GM23248 (cell line): ENCODE results near the gene STRIT1. TPM values are rescaled to one million over a fixed set of nuclear protein-coding genes. Genes with fewer than 3 reads are reported as not detected.

Source experiments
- DNase-seq: peaks from one replicate; pipeline ENCODE4 v3.0.0-alpha.2; 2015
- H2AFZ ChIP-seq: fragments of 200-600 bp; sonication (generic); 2 replicates; pipeline ENCODE4 v1.6.1; 2016; ENCODE audit warnings: antibody characterized with exemption
- H3F3A ChIP-seq: fragments of 200-600 bp; sonication (generic); 2 replicates; pipeline ENCODE4 v1.6.1; 2016; ENCODE audit warnings: mild to moderate bottlenecking, antibody characterized with exemption, mixed run types; ENCODE audit not compliant: insufficient read depth
- H3K27ac ChIP-seq: fragments of 200-600 bp; sonication (generic); 2 replicates; pipeline ENCODE4 v1.5.1; 2016; ENCODE audit warnings: mild to moderate bottlenecking
- H3K27me3 ChIP-seq: fragments of 200-600 bp; sonication (generic); replicated peaks from 2 replicates; pipeline ENCODE4 v1.6.1; 2016; ENCODE audit warnings: mild to moderate bottlenecking; ENCODE audit not compliant: insufficient read depth
- H3K36me3 ChIP-seq: fragments of 200-600 bp; sonication (generic); 2 replicates; pipeline ENCODE4 v1.6.1; 2016; ENCODE audit warnings: low read depth, mild to moderate bottlenecking
- H3K4me1 ChIP-seq: fragments of 200-600 bp; sonication (generic); 2 replicates; pipeline ENCODE4 v1.6.1; 2016; ENCODE audit warnings: mild to moderate bottlenecking; ENCODE audit not compliant: insufficient read depth
- H3K4me2 ChIP-seq: fragments of 200-600 bp; sonication (generic); one replicate; pipeline ENCODE4 v1.6.1; 2016; ENCODE audit warnings: mild to moderate bottlenecking; ENCODE audit not compliant: unreplicated experiment
- H3K4me3 ChIP-seq: fragments of 200-600 bp; sonication (generic); 2 replicates; pipeline ENCODE4 v1.5.1; 2016; ENCODE audit warnings: mild to moderate bottlenecking
- H3K79me2 ChIP-seq: fragments of 200-600 bp; sonication (generic); 2 replicates; pipeline ENCODE4 v1.6.1; 2016; ENCODE audit warnings: mild to moderate bottlenecking; ENCODE audit not compliant: insufficient read depth
- H3K9ac ChIP-seq: fragments of 200-600 bp; sonication (generic); 2 replicates; pipeline ENCODE4 v1.6.1; 2016; ENCODE audit warnings: mild to moderate bottlenecking
- H3K9me2 ChIP-seq: fragments of 200-600 bp; sonication (generic); 2 replicates; pipeline ENCODE4 v1.6.1; 2016; ENCODE audit warnings: mixed run types, mild to moderate bottlenecking, moderate library complexity; ENCODE audit not compliant: insufficient read depth
- H3K9me3 ChIP-seq: fragments of 200-600 bp; sonication (generic); one replicate; pipeline ENCODE4 v1.6.1; 2017; ENCODE audit warnings: low read depth
- H4K20me1 ChIP-seq: fragments of 200-600 bp; sonication (generic); 2 replicates; pipeline ENCODE4 v1.6.0; 2016; ENCODE audit not compliant: insufficient read depth
- EZH2 ChIP-seq: fragments of 200-600 bp; sonication (generic); IDR thresholded peaks from 2 replicates; pipeline ENCODE4 v1.6.1; 2018; ENCODE audit warnings: antibody characterized with exemption, mild to moderate bottlenecking; ENCODE audit not compliant: insufficient read depth, poor library complexity, severe bottlenecking
- EZH2phosphoT487 ChIP-seq: fragments of 200-600 bp; sonication (generic); IDR thresholded peaks from 2 replicates; pipeline ENCODE4 v1.6.1; 2018; ENCODE audit warnings: antibody characterized with exemption, moderate library complexity, mild to moderate bottlenecking, low read depth; ENCODE audit not compliant: insufficient read depth
- WGBS, 2 experiments: methylation state at CpG; one replicate each; pipeline ENCODE4 v1.1.6; 2015 to 2017; ENCODE audit warnings: low lambda C conversion rate in 2 of 2, low coverage in 1 of 2; ENCODE audit errors: missing lambda C conversion rate in 2 of 2; 5-methylcytosine and 5-hydroxymethylcytosine counted together
- in situ Hi-C: fragments of 300-500 bp; cut with MboI; formaldehyde crosslinking; loops from 2 replicates; pipeline ENCODE4 v1.15.0; 2020
- polyA plus RNA-seq: library from polyadenylated mRNA; unstranded; fragments of >200 nt; fragmentation: Nextera tagmentation; extraction: Ambion mirVana; gene quantifications from 2 replicates; pipeline ENCODE4 v1.2.1, GENCODE V29; 2016
- total RNA-seq: library from RNA; depleted of rRNA; stranded (reverse); fragments of >200 nt; shearing (Covaris generic); gene quantifications from 2 replicates; pipeline ENCODE4 v1.2.3, GENCODE V29; 2014

STRIT1 gene
- total and polyA plus RNA-seq, 2 experiments from 2014 or later: not detected

DNA sequence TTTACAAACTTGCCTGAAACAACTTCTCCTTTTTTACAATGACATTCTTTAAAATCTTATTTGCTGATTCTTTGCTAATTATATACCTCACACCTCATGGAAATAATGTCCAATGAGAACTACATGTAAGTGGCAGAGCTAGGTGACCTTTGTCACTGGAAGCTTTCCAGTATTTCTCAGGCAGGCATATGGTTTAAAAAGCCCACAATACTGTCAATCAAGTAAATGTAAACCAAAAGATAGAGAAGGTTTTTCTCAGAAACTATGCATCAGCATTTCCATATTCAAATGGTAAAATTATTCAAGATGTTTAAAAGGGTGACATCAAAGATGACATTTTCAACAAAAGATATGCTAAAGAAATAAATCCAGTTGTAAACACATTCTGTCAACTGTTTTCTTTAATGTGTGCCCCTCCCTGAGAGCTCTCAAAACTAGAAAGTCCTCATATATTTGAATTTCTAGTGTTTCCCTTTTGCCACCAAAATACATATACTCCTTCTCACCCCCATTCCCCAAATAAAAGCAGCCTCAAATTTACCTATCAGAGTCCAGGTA, 10.1 kb upstream of the STRIT1 start:
- Histone ChIP-seq H3K4me3 (no peak overlapping the region), H3K27me3 (no peaks in the 10 kb centered on the region), H3K9ac (no peak overlapping the region), H3K27ac (no peak overlapping the region), H3K4me1 (peaks cover 10% of the 10 kb centered on the region), H2AFZ (no peak overlapping the region), H3F3A (peaks cover 18% of the 10 kb centered on the region; the same call in 1 of the 2 replicates), H3K9me2 (no peaks in the 10 kb centered on the region), H3K36me3 (no peaks in the 10 kb centered on the region), H3K79me2 (no peaks in the 10 kb centered on the region), H4K20me1 (no peaks in the 10 kb centered on the region), H3K4me2 (no peak overlapping the region), H3K9me3 (no peaks in the 10 kb centered on the region)
- in situ Hi-C loops: loop anchor here (25.0 kb wide), 1 partner anchor 966 kb away; no protein-coding TSS in a partner anchor
- TF ChIP-seq EZH2 (no peak), EZH2phosphoT487 (no peak)
- DNase-seq: no peak

DNA sequence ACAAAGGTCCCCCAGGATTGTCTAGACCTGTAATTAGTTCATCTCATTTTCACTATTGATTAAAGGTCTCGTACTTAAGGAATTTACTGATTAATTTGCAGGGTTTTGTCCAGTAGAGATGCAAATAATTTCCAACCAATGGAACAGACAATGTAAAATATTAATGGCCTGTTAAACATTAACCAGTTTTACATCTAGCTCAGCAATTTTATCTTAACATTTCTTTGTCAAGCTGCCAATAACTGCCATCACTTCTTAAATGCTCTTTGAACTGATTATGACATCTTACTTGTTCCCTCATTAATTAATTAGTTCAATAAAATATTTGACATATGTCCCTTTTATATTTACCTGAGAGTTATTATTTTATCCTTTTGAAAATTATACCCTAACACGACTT, 9.4 kb upstream of the STRIT1 start:
- Histone ChIP-seq H3K4me3 (no peak overlapping the region), H2AFZ (no peak overlapping the region), H3K9me3 (no peaks in the 10 kb centered on the region), H3K4me2 (no peak overlapping the region), H3K36me3 (no peaks in the 10 kb centered on the region), H3K9me2 (no peaks in the 10 kb centered on the region), H3F3A (peaks cover 18% of the 10 kb centered on the region; the same call in 1 of the 2 replicates), H3K27me3 (no peaks in the 10 kb centered on the region), H3K4me1 (peaks cover 8% of the 10 kb centered on the region), H3K9ac (no peak overlapping the region), H4K20me1 (no peaks in the 10 kb centered on the region), H3K27ac (peak overlapping the region; percentile 9; the same call in 1 of the 2 replicates), H3K79me2 (no peaks in the 10 kb centered on the region)
- WGBS, 2 experiments: 73 to 74% methylated on average over 2 of the region's 2 CpGs
- no peak for DNase-seq
- in situ Hi-C loops: loop anchor here (25.0 kb wide), 1 partner anchor 966 kb away; no protein-coding TSS in a partner anchor
- no peak for TF ChIP-seq EZH2
- no peak for TF ChIP-seq EZH2phosphoT487

DNA sequence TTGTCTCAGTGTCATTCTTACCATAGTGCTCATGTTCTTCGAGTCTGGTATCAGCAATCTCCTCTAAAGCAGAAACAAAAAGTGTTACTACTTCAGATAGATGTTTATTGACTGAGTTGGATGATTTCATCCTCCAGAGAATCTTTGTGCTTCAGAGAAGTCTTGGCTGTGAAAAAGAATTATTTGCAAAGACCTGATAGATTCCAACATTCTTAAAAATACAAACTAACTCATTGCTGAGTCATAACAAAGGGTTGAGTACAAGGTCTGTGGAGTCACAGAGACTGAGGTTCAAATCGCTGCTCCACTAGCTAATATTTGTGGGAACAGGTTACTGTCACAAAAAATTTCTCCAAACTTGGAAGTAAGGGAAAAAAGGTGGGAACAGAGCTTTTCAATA, 9.0 kb upstream of the STRIT1 start:
- Histone ChIP-seq H3K9me3 (no peaks in the 10 kb centered on the region), H3K9me2 (no peaks in the 10 kb centered on the region), H3K9ac (no peak overlapping the region), H3F3A (peaks cover 18% of the 10 kb centered on the region; the same call in 1 of the 2 replicates), H3K4me2 (no peak overlapping the region), H3K27ac (peak overlapping the region; percentile 9; the same call in 1 of the 2 replicates), H3K4me3 (no peak overlapping the region), H3K27me3 (no peaks in the 10 kb centered on the region), H4K20me1 (no peaks in the 10 kb centered on the region), H3K36me3 (no peaks in the 10 kb centered on the region), H3K79me2 (no peaks in the 10 kb centered on the region), H3K4me1 (peaks cover 8% of the 10 kb centered on the region), H2AFZ (no peak overlapping the region)
- TF ChIP-seq EZH2 (no peak), EZH2phosphoT487 (no peak)
- in situ Hi-C loops: loop anchor here (25.0 kb wide), 1 partner anchor 965 kb away; no protein-coding TSS in a partner anchor
- DNase-seq: peak; percentile 72
- 12 to 18% methylated on average over 2 of the region's 2 CpGs for WGBS, 2 experiments

DNA sequence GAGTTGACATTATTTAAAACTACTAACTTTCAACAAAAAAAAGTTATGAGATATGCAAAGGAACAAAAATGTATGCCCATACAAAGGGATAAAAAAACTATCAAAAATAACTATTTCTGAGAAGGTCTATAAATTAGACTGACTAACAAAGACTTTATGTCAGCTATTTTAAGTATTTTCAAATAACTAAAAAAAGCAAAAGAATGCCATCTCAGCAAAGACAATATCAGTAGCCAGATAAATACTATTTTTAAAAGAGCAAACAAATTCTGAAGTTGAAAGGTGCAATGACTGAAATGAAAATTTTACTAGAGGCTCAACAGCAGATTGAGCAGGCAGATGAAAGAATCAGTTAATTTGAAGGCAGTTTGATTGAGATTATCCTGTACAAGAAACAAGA, 3.6 kb upstream of the STRIT1 start:
- Histone ChIP-seq H3K9me2 (no peaks in the 10 kb centered on the region), H4K20me1 (no peaks in the 10 kb centered on the region), H3K4me2 (no peak overlapping the region), H3K27me3 (no peaks in the 10 kb centered on the region), H3F3A (peaks cover 4% of the 10 kb centered on the region; the same call in 1 of the 2 replicates), H2AFZ (no peak overlapping the region), H3K79me2 (no peaks in the 10 kb centered on the region), H3K9me3 (peaks cover 3% of the 10 kb centered on the region), H3K36me3 (no peaks in the 10 kb centered on the region), H3K27ac (no peak overlapping the region), H3K9ac (no peak overlapping the region), H3K4me1 (peaks cover 2% of the 10 kb centered on the region), H3K4me3 (no peak overlapping the region)
- in situ Hi-C loops: no loop called here
- no peak for DNase-seq
- no peak for TF ChIP-seq EZH2phosphoT487
- TF ChIP-seq EZH2: no peak

DNA sequence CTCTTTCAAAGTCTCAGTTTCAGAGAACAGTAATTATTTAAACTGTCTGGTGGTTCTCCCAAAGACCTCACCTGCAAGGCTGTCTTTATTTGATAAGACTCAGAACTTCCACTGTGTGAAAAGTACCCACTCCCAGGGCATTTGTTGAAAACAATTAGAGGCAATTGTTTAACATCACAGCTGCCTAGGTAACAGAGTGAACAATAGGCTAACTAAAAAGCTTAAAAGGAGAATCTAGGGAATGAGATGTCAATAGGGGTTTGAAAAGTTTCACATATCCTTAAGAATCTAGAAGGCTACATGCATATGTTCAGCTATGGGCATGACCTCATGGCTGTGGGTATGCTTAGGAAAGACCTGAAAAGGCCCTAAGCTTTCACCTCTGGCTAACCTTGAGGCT, 2.9 kb upstream of the STRIT1 start:
- Histone ChIP-seq H4K20me1 (no peaks in the 10 kb centered on the region), H3K27me3 (no peaks in the 10 kb centered on the region), H3F3A (no peaks in the 10 kb centered on the region), H3K9me3 (peaks cover 3% of the 10 kb centered on the region), H3K79me2 (no peaks in the 10 kb centered on the region), H2AFZ (no peak overlapping the region), H3K4me3 (no peak overlapping the region), H3K4me2 (no peak overlapping the region), H3K9ac (no peak overlapping the region), H3K9me2 (no peaks in the 10 kb centered on the region), H3K4me1 (no peaks in the 10 kb centered on the region), H3K36me3 (no peaks in the 10 kb centered on the region), H3K27ac (no peak overlapping the region)
- DNase-seq: no peak
- TF ChIP-seq EZH2 (no peak), EZH2phosphoT487 (no peak)
- in situ Hi-C loops: no loop called here
